Neural cell (in vitro differentiated cells): ENCODE results near the gene GP5. TPM values are rescaled to one million over a fixed set of nuclear protein-coding genes. Genes with fewer than 3 reads are reported as not detected.

Experiments used
- H2AFZ ChIP-seq: fragments of 200-600, 300-800 bp; sonication (generic), shearing (Covaris generic); 2 replicates; pipeline ENCODE4 v1.6.0; 2014; ENCODE audit warnings: low read depth, mild to moderate bottlenecking, antibody characterized with exemption, low read length, moderate library complexity
- H3F3A ChIP-seq: fragments of 200-600 bp; shearing (Covaris generic); 2 replicates; pipeline ENCODE4 v1.6.1; 2016; ENCODE audit warnings: mild to moderate bottlenecking, moderate library complexity, mixed read lengths, antibody characterized with exemption, low read length; ENCODE audit not compliant: insufficient read depth, poor library complexity, severe bottlenecking
- H3K27ac ChIP-seq: fragments of 200-600, 300-800 bp; sonication (generic), shearing (Covaris generic); 2 replicates; pipeline ENCODE4 v1.5.1; 2014; ENCODE audit warnings: mild to moderate bottlenecking, low read length, moderate library complexity
- H3K27me3 ChIP-seq: fragments of 300-800, 200-600 bp; sonication (generic), shearing (Covaris generic); 2 replicates; pipeline ENCODE4 v1.6.0; 2014; ENCODE audit warnings: mild to moderate bottlenecking, low read depth, low read length, moderate library complexity; ENCODE audit not compliant: insufficient read depth
- H3K36me3 ChIP-seq: fragments of 300-800, 200-600 bp; sonication (generic), shearing (Covaris generic); 2 replicates; pipeline ENCODE4 v1.5.1; 2014; ENCODE audit warnings: mild to moderate bottlenecking, antibody characterized with exemption, low read length, moderate library complexity; ENCODE audit not compliant: insufficient read depth
- H3K4me2 ChIP-seq: fragments of 300-800, 200-600 bp; sonication (generic), shearing (Covaris generic); 2 replicates; pipeline ENCODE4 v1.6.0; 2014; ENCODE audit warnings: mild to moderate bottlenecking, low read length
- H3K4me3 ChIP-seq: fragments of 300-800, 200-600 bp; sonication (generic), shearing (Covaris generic); 2 replicates; pipeline ENCODE4 v1.5.1; 2014; ENCODE audit warnings: mild to moderate bottlenecking, low read length, moderate library complexity
- H3K79me2 ChIP-seq: fragments of 200-600 bp; shearing (Covaris generic); replicated peaks from 2 replicates; pipeline ENCODE4 v1.6.0; 2014; ENCODE audit warnings: mild to moderate bottlenecking, low read length, moderate library complexity; ENCODE audit not compliant: insufficient read depth
- H3K9ac ChIP-seq: fragments of 300-800, 200-600 bp; sonication (generic), shearing (Covaris generic); 2 replicates; pipeline ENCODE4 v1.6.1; 2016; ENCODE audit warnings: mild to moderate bottlenecking, low read length, mixed read lengths
- H3K9me2 ChIP-seq: fragments of 200-600 bp; shearing (Covaris generic); 2 replicates; pipeline ENCODE4 v1.6.1; 2016; ENCODE audit warnings: mild to moderate bottlenecking, low read length, mixed read lengths; ENCODE audit not compliant: insufficient read depth
- H3K9me3 ChIP-seq: fragments of 200-600, 300-800 bp; sonication (generic), shearing (Covaris generic); 2 replicates; pipeline ENCODE4 v1.6.1; 2016; ENCODE audit warnings: mild to moderate bottlenecking, mixed run types, low read length, moderate library complexity, mixed read lengths
- H4K20me1 ChIP-seq: fragments of 200-600 bp; shearing (Covaris generic); 2 replicates; pipeline ENCODE4 v1.6.1; 2016; ENCODE audit warnings: mild to moderate bottlenecking, mixed run types; ENCODE audit not compliant: insufficient read depth
- EP300 ChIP-seq: fragments of 450-650 bp; conservative IDR thresholded peaks from 2 replicates; pipeline ENCODE4 v1.6.1; 2014; ENCODE audit warnings: antibody characterized with exemption, mild to moderate bottlenecking, moderate library complexity; ENCODE audit not compliant: poor library complexity, severe bottlenecking
- EZH2 ChIP-seq: fragments of 200-600, 300-800 bp; shearing (Covaris generic), sonication (generic); IDR thresholded peaks from 2 replicates; pipeline ENCODE4 v1.6.1; 2014; ENCODE audit warnings: antibody characterized with exemption, low read length, borderline replicate concordance, mild to moderate bottlenecking; ENCODE audit not compliant: insufficient read depth, poor library complexity, severe bottlenecking
- MXI1 ChIP-seq: fragments of 450-650 bp; conservative IDR thresholded peaks from 2 replicates; pipeline ENCODE4 v1.6.1; 2014; ENCODE audit warnings: antibody characterized with exemption, mild to moderate bottlenecking; ENCODE audit not compliant: poor library complexity, severe bottlenecking
- POLR2AphosphoS5 ChIP-seq: IDR thresholded peaks from 2 replicates; pipeline ENCODE4 v1.6.1; 2012
- RAD21 ChIP-seq: fragments of 450-650 bp; conservative IDR thresholded peaks from 2 replicates; pipeline ENCODE4 v1.6.1; 2014; ENCODE audit warnings: antibody characterized with exemption, mild to moderate bottlenecking, moderate library complexity
- SMC3 ChIP-seq: fragments of 450-650 bp; conservative IDR thresholded peaks from 2 replicates; pipeline ENCODE4 v1.6.1; 2014; ENCODE audit warnings: antibody characterized with exemption, mild to moderate bottlenecking, moderate library complexity; ENCODE audit not compliant: poor library complexity
- TAF1 ChIP-seq: IDR thresholded peaks from 2 replicates; pipeline ENCODE4 v1.6.1; 2012; ENCODE audit warnings: low read depth
- polyA plus RNA-seq: library from polyadenylated mRNA; depleted of rRNA; stranded (reverse); fragments of >200 nt; gene quantifications from 2 replicates; pipeline ENCODE4 v1.2.3, GENCODE V29; 2014
- TF ChIP-seq, protein P1 (sequence below): IDR thresholded peaks from 2 replicates; pipeline ENCODE4 v1.6.1; 2012; ENCODE audit warnings: borderline replicate concordance
- TF ChIP-seq, protein P2 (sequence below): fragments of 450-650 bp; IDR thresholded peaks from 2 replicates; pipeline ENCODE4 v1.5.1; 2014; ENCODE audit warnings: antibody characterized with exemption, mild to moderate bottlenecking, moderate library complexity; ENCODE audit not compliant: poor library complexity, severe bottlenecking

GP5 gene
- polyA plus RNA-seq, 1 donor from 2014 or later, result 0.14 TPM

DNA sequence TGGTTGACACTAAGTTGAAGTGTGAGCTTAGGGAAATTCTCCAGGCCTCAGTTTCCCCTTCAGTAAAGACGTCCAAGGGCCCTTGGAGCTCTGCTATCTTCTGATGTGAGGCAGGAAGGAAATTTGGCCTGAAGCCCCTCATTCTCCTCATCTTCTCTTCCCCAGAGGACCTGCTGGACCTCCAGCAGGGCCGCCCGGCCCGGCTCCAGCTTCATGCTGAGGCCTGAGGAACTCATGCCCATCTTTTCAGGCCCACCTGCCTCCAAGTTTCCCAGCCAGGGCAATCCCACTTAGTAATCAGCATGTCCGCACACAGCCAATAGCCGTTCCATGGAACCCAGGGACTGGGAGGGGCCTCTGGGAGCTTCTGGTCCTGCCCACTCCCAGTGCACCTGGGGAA, 33.5 kb downstream of the GP5 start:
- no peak overlapping the region for H3K4me3 ChIP-seq
- H3K36me3 ChIP-seq, result no peaks in the 10 kb centered on the region
- no peaks in the 10 kb centered on the region for H3K27me3 ChIP-seq

DNA sequence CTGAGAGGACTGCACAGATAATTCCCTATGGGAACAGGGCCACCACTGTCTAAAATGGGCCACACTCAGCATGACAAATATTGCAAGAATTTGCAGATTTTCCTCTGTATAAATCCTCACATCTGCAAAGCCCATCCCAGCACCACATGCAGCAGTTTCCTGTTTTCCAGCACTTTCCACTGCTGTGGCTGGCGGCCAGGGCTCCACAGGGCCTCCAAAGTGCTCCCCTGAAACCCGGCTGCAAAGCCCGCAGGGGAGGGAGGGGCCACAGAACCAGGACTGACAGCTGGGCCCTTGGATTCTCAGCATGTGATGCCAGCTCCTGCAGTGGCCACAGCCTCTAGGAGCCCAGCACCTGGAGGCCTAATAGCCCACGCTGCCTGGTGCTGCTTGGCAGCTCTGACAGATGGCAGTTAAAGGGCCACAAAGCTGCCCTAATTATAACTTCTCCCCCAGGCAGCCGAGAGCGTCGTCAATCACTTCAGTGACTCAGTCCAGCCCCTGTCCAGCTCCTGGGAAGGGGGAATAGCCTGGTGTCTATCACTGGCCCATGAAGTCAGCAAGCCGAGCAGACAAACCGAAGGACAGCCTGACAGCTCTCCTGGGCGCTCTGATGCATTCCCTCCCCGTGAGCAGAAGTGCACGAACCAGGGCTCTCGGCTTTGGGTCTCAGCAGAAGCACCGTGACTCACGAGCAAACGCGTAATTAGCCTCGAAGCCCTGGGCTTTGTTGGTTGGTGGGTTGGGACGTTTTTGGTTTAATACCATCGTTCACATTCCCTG, 34.2 kb downstream of the GP5 start:
- TF ChIP-seq, protein P1, sequence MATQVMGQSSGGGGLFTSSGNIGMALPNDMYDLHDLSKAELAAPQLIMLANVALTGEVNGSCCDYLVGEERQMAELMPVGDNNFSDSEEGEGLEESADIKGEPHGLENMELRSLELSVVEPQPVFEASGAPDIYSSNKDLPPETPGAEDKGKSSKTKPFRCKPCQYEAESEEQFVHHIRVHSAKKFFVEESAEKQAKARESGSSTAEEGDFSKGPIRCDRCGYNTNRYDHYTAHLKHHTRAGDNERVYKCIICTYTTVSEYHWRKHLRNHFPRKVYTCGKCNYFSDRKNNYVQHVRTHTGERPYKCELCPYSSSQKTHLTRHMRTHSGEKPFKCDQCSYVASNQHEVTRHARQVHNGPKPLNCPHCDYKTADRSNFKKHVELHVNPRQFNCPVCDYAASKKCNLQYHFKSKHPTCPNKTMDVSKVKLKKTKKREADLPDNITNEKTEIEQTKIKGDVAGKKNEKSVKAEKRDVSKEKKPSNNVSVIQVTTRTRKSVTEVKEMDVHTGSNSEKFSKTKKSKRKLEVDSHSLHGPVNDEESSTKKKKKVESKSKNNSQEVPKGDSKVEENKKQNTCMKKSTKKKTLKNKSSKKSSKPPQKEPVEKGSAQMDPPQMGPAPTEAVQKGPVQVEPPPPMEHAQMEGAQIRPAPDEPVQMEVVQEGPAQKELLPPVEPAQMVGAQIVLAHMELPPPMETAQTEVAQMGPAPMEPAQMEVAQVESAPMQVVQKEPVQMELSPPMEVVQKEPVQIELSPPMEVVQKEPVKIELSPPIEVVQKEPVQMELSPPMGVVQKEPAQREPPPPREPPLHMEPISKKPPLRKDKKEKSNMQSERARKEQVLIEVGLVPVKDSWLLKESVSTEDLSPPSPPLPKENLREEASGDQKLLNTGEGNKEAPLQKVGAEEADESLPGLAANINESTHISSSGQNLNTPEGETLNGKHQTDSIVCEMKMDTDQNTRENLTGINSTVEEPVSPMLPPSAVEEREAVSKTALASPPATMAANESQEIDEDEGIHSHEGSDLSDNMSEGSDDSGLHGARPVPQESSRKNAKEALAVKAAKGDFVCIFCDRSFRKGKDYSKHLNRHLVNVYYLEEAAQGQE, result no peak
- TF ChIP-seq TAF1 (no peak), MXI1 (no peak), POLR2AphosphoS5 (no peak), SMC3 (no peak), EZH2 (no peak), EP300 (no peak), RAD21 (no peak)
- TF ChIP-seq, protein P2, sequence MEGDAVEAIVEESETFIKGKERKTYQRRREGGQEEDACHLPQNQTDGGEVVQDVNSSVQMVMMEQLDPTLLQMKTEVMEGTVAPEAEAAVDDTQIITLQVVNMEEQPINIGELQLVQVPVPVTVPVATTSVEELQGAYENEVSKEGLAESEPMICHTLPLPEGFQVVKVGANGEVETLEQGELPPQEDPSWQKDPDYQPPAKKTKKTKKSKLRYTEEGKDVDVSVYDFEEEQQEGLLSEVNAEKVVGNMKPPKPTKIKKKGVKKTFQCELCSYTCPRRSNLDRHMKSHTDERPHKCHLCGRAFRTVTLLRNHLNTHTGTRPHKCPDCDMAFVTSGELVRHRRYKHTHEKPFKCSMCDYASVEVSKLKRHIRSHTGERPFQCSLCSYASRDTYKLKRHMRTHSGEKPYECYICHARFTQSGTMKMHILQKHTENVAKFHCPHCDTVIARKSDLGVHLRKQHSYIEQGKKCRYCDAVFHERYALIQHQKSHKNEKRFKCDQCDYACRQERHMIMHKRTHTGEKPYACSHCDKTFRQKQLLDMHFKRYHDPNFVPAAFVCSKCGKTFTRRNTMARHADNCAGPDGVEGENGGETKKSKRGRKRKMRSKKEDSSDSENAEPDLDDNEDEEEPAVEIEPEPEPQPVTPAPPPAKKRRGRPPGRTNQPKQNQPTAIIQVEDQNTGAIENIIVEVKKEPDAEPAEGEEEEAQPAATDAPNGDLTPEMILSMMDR, result no peak
- Histone ChIP-seq H3K4me2 (no peak overlapping the region), H2AFZ (no peak overlapping the region)

More for the DNA sequence above, 33.5 kb downstream of the GP5 start:
- Histone ChIP-seq H3K4me2 (no peak overlapping the region), H3K9ac (no peak overlapping the region), H3K9me3 (no peaks in the 10 kb centered on the region), H3K9me2 (no peaks in the 10 kb centered on the region), H2AFZ (no peak overlapping the region), H4K20me1 (no peaks in the 10 kb centered on the region), H3K79me2 (no peaks in the 10 kb centered on the region), H3K27ac (no peak overlapping the region), H3F3A (no peaks in the 10 kb centered on the region)
- TF ChIP-seq TAF1, result no peak
- TF ChIP-seq, protein P1, result no peak
- no peak for TF ChIP-seq EZH2
- TF ChIP-seq POLR2AphosphoS5, result no peak
- TF ChIP-seq, protein P2, result no peak
- no peak for TF ChIP-seq EP300
- TF ChIP-seq SMC3, result no peak
- TF ChIP-seq RAD21, result no peak
- TF ChIP-seq MXI1, result no peak

More for the DNA sequence above, 34.2 kb downstream of the GP5 start:
- Histone ChIP-seq H3K27me3 (no peaks in the 10 kb centered on the region), H3K9ac (no peak overlapping the region), H3K36me3 (no peaks in the 10 kb centered on the region), H3K9me2 (no peaks in the 10 kb centered on the region), H3K4me3 (no peak overlapping the region), H3K27ac (no peak overlapping the region), H4K20me1 (no peaks in the 10 kb centered on the region), H3F3A (no peaks in the 10 kb centered on the region), H3K79me2 (no peaks in the 10 kb centered on the region), H3K9me3 (no peaks in the 10 kb centered on the region)
